GM20000 (cell line): Measurements from ENCODE around the gene USE1.

Source experiments
- DNase-seq: peaks from one replicate; pipeline ENCODE4 v3.0.0; 2012; ENCODE audit warnings: low spot score
- TF ChIP-seq, protein P1 (sequence below): IDR thresholded peaks from 2 replicates; pipeline ENCODE4 v1.5.1; 2012; ENCODE audit warnings: mild to moderate bottlenecking, control low read depth; ENCODE audit errors: extremely low read depth, missing control alignments

USE1 gene

DNA sequence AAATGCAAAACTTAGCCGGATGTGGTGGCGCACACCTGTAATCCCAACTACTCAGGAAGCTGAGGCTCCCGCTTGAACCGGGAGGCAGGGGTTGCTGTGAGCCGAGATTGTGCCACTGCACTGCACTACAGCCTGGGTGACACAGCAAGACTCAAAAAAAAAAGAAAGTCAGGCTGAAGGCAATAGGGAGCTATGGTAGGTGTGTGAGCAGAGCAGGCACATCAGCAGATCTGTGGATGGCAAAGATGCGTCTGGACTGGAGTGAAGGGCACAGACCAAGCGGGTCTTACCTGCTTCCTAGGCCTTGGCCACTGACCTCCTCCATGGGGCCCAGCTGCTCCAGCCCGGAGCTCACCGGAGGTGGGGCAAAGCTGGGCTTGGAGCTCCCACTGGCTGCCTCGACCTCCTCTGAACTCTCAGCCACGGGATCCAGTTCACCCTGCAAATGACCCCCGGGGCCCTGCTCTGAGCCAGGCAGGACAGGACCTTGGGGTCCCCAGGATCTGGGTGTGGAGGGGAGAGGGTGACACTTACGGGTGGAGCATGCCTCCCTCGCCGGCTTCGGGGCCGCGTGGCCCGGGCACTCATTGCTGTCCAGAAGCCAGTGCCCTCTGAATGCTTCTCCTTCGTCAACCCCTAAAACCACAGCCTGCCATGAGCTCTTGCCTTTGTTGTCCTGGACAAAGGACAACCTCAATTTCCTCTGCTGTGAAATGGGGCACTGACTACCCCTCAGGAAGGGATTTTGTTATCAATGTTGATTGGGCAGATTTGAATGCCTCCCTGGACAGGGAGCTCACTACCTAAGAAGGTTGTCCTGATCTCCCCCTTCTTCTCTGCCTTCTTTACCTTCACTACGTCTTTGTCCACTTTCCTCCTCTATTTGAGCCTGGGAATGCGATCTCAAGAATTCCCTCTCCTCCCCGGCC lies 48.8 kb downstream of the USE1 start:
- DNase-seq = no peak
- TF ChIP-seq, protein P1, sequence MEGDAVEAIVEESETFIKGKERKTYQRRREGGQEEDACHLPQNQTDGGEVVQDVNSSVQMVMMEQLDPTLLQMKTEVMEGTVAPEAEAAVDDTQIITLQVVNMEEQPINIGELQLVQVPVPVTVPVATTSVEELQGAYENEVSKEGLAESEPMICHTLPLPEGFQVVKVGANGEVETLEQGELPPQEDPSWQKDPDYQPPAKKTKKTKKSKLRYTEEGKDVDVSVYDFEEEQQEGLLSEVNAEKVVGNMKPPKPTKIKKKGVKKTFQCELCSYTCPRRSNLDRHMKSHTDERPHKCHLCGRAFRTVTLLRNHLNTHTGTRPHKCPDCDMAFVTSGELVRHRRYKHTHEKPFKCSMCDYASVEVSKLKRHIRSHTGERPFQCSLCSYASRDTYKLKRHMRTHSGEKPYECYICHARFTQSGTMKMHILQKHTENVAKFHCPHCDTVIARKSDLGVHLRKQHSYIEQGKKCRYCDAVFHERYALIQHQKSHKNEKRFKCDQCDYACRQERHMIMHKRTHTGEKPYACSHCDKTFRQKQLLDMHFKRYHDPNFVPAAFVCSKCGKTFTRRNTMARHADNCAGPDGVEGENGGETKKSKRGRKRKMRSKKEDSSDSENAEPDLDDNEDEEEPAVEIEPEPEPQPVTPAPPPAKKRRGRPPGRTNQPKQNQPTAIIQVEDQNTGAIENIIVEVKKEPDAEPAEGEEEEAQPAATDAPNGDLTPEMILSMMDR = no peak

DNA sequence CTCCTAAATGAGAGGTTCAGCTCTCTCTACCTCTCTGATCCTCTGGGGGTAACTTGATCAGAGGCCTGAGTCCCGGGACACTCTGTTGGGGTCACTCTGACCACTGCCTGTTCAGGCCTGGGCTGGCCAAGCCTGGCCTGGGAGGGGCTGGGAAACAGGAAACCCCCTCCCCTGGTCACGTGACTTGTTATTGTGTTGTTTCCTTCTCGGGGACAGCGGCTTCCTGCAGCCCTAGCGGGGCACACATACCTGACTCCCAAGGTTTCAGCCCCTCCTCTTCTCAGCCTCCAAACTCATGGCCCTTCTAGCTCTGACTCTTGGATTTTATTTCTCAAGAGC lies 49.5 kb downstream of the USE1 start, which contains the start of gene USHBP1:
Gene USHBP1 (minus strand): TSS at position 105 of the 339 bp plus-strand sequence. CDS start 446 bp downstream, outside the sequence.
- DNase-seq = no peak
- TF ChIP-seq, protein P1 = no peak

DNA sequence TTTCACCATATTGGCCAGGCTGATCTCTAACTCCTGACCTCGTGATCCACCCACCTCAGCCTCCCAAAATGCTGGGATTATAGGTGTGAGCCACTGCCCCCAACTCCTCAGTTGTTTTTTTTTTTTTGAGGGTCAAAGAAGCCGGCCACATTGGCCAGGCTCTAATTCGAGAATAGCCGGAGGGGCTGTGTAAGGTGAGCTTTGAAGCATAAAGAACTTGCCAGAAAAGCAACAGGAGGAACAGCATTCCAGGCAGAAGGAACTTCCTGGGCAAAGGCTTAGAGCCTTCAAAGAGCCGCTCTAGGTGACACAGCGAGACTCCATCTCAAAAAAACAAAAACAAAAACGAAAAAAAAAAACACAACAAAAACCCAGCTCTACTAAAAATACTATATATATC lies 50.9 kb downstream of the USE1 start:
- TF ChIP-seq, protein P1 = no peak
- no peak for DNase-seq

DNA sequence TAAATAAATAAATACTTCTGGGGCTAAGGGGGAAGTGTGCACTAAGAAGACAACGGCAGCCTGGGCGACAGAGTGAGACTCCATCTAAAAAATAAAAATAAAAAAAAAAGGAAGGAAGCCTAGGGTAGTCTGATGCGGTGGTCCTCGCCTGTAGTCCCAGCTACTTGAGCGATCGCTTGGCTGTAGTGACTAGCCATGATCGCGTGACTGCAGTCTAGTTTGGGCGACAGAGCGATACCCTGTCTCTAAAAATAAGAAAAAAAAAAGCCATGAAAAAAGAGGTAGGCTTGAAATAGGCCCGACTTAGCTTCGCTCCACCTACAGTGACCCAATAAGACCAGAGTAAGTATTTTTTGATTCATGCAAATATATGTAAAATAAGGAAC lies 51.4 kb downstream of the USE1 start:
- TF ChIP-seq, protein P1 = no peak
- DNase-seq = no peak

DNA sequence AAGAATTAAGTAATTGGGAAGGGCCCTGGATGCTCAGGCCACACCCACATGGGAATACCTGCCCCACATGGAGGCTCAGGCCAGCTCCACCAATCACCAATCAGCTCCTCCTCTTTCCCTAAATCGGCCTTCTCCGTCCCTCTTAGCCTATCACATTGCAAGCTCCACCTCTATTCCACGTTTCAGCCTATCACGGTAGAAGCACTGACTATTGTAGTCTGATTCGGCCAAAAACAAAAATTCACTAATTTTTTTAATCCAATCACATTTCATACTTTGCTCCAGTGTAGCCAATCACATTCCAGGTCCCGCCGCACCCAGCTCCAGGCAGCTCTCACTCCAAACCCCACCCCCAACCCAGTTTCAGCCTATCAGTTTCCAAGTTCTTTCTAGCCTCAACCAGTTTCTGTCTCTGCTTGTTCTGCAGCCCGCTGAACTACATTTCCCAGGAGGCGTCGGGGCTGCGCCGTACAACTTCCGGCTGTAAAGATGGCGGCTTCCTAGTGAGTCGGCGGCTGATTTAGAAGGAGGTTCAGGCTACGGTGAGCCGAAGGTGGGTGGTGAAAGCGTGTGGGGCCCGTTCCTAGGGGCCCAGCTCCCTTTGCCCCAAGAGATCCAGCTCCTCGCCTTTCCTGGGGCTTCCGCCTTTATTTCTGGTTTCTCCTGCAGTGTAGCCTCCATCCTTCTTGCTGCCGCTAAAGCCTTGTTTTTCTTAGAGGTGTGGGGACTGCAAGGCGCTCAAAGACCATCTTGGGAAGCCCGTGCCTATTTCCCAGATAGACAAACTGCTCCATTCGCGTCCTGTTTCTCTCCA lies 52.0 kb downstream of the USE1 start, which contains the start of gene BABAM1:
Gene BABAM1 (plus strand): TSS at position 469 of the 814 bp plus-strand sequence. CDS start 1,364 bp downstream, outside the sequence.
- DNase-seq = peak; percentile 98

DNA sequence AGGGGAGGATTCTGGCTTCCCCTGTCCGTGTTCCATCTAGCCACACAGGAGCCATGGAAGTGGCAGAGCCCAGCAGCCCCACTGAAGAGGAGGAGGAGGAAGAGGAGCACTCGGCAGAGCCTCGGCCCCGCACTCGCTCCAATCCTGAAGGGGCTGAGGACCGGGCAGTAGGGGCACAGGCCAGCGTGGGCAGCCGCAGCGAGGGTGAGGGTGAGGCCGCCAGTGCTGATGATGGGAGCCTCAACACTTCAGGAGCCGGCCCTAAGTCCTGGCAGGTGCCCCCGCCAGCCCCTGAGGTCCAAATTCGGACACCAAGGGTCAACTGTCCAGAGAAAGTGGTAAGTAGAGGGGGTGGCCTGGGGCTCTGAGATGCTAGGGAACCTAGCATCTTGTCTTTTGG lies 53.6 kb downstream of the USE1 start:
- TF ChIP-seq, protein P1 = no peak
- no peak for DNase-seq

More for the DNA sequence above, 52.0 kb downstream of the USE1 start, which contains the start of gene BABAM1:
- TF ChIP-seq, protein P1 = no peak
